SK-N-SH (cell line): ENCODE measurements around the gene SLC26A11. TPM values are rescaled to one million over a fixed set of nuclear protein-coding genes. Genes with fewer than 3 reads are reported as not detected.

Experiments used
- CTCF ChIA-PET: fragments of 300-600, 350-600 bp; formaldehyde crosslinking; extraction: SDS; loops from one replicate; lab custom pipeline; 2021; lab: Yijun Ruan, JAX
- POLR2A ChIA-PET: fragments of 350-600 bp; sonication (Branson Sonifier 250); formaldehyde crosslinking; extraction: SDS; loops from one replicate; lab custom pipeline; 2020; ENCODE audit warnings: antibody characterized with exemption, inconsistent platforms; lab: Yijun Ruan, JAX
- DNase-seq: peaks from one replicate; pipeline ENCODE4 v3.0.0; 2012
- H2AFZ ChIP-seq: fragments of 200-600 bp; sonication (generic); 2 replicates; pipeline ENCODE4 v1.8.1; 2016; ENCODE audit warnings: antibody characterized with exemption, mild to moderate bottlenecking, low read depth
- H3F3A ChIP-seq: fragments of 200-600 bp; sonication (generic); replicated peaks from 2 replicates; pipeline ENCODE3; 2016; ENCODE audit warnings: antibody characterized with exemption, mild to moderate bottlenecking; ENCODE audit not compliant: insufficient read depth
- H3K27ac ChIP-seq, 2 experiments: fragments of 200-500 bp in 1 of 2; fragments of 200-600 bp in 1 of 2; sonication (Bioruptor generic) in 1 of 2; sonication (generic), shearing (Covaris generic) in 1 of 2; 2 replicates each; pipeline versions ENCODE4 v1.5.1 to v1.6.1; 2014 to 2016; ENCODE audit warnings: low read depth in 2 of 2, inconsistent platforms in 1 of 2, low read length in 1 of 2, mild to moderate bottlenecking in 1 of 2, mixed read lengths in 1 of 2
- H3K27me3 ChIP-seq: fragments of 200-600 bp; sonication (generic), shearing (Covaris generic); 2 replicates; pipeline ENCODE4 v1.6.1; 2016; ENCODE audit warnings: mixed run types; ENCODE audit not compliant: insufficient read depth
- H3K36me3 ChIP-seq, 2 experiments: fragments of 200-500 bp in 1 of 2; fragments of 200-600 bp in 1 of 2; sonication (Bioruptor generic) in 1 of 2; sonication (generic) in 1 of 2; replicated peaks in 1 of 2; 2 replicates each; pipeline versions ENCODE3 to v1.5.1; 2014 to 2016; ENCODE audit warnings: low read length in 1 of 2, mild to moderate bottlenecking in 1 of 2; ENCODE audit not compliant: insufficient read depth in 2 of 2, control insufficient read depth in 1 of 2
- H3K4me1 ChIP-seq, 2 experiments: fragments of 200-500 bp in 1 of 2; fragments of 200-600 bp in 1 of 2; sonication (Bioruptor generic) in 1 of 2; sonication (generic), shearing (Covaris generic) in 1 of 2; 2 replicates each; pipeline versions ENCODE4 v1.5.1 to v1.6.1; 2014 to 2016; ENCODE audit warnings: low read depth in 1 of 2, low read length in 1 of 2, mixed run types in 1 of 2; ENCODE audit not compliant: insufficient read depth in 2 of 2, control insufficient read depth in 1 of 2
- H3K4me2 ChIP-seq: fragments of 200-600 bp; sonication (generic), shearing (Covaris generic); 2 replicates; pipeline ENCODE4 v1.6.1; 2017; ENCODE audit warnings: mixed run types
- H3K4me3 ChIP-seq, 2 experiments: fragments of 200-500 bp in 1 of 2; fragments of 200-600 bp in 1 of 2; sonication (Bioruptor generic) in 1 of 2; sonication (generic), shearing (Covaris generic) in 1 of 2; 2 replicates each; pipeline versions ENCODE4 v1.5.1 to v1.8.1; 2014 to 2016; ENCODE audit warnings: low read depth in 2 of 2, inconsistent platforms in 1 of 2, low read length in 1 of 2, mild to moderate bottlenecking in 1 of 2, mixed read lengths in 1 of 2, moderate library complexity in 1 of 2
- H3K79me2 ChIP-seq: fragments of 200-600 bp; sonication (generic); 2 replicates; pipeline ENCODE4 v1.8.1; 2017; ENCODE audit warnings: mild to moderate bottlenecking; ENCODE audit not compliant: insufficient read depth
- H3K9ac ChIP-seq: fragments of 200-600 bp; sonication (generic); 2 replicates; pipeline ENCODE4 v1.6.1; 2017; ENCODE audit warnings: mixed run types
- H3K9me2 ChIP-seq: fragments of 200-600 bp; sonication (generic); 2 replicates; pipeline ENCODE4 v1.6.1; 2017; ENCODE audit warnings: mixed run types
- H3K9me3 ChIP-seq: fragments of 200-600 bp; sonication (generic); 2 replicates; pipeline ENCODE4 v1.6.1; 2017; ENCODE audit warnings: mixed run types, mild to moderate bottlenecking, moderate library complexity
- H4K20me1 ChIP-seq: fragments of 200-600 bp; sonication (generic); 2 replicates; pipeline ENCODE4 v1.6.1; 2017; ENCODE audit warnings: mild to moderate bottlenecking, mixed run types; ENCODE audit not compliant: insufficient read depth
- ELF1 ChIP-seq: IDR thresholded peaks from 2 replicates; pipeline ENCODE4 v1.4.0; 2012
- FOXJ3 ChIP-seq: sonication (generic); formaldehyde crosslinking; IDR thresholded peaks from 2 replicates; pipeline ENCODE4 v1.5.1; 2020; ENCODE audit warnings: mild to moderate bottlenecking, missing genetic modification reagents
- MAX ChIP-seq: IDR thresholded peaks from 2 replicates; pipeline ENCODE4 v1.4.0; 2012; ENCODE audit warnings: low read depth
- MEF2A ChIP-seq: IDR thresholded peaks from 2 replicates; pipeline ENCODE4 v1.4.0; 2012; ENCODE audit warnings: low read depth, borderline replicate concordance
- RCOR1 ChIP-seq: fragments of 150-350 bp; IDR thresholded peaks from 2 replicates; pipeline ENCODE4 v1.6.1; 2017; ENCODE audit warnings: antibody characterized with exemption, low read length
- RXRA ChIP-seq: IDR thresholded peaks from 2 replicates; pipeline ENCODE4 v1.4.0; 2012; ENCODE audit warnings: low read depth, mild to moderate bottlenecking, borderline replicate concordance
- SIN3A ChIP-seq: IDR thresholded peaks from 2 replicates; pipeline ENCODE4 v1.6.1; 2012; ENCODE audit warnings: low read depth, mild to moderate bottlenecking, low read length, moderate library complexity, borderline replicate concordance
- TEAD4 ChIP-seq: IDR thresholded peaks from 2 replicates; pipeline ENCODE4 v1.4.0; 2012; ENCODE audit warnings: mild to moderate bottlenecking, borderline replicate concordance; ENCODE audit not compliant: insufficient read depth
- USF2 ChIP-seq: fragments of 150-350 bp; IDR thresholded peaks from 2 replicates; pipeline ENCODE4 v1.6.1; 2017; ENCODE audit warnings: antibody characterized with exemption, low read length, low read depth, borderline replicate concordance
- whole genome bisulfite sequencing: methylation state at CpG from one replicate; pipeline ENCODE4 v1.1.6; 2017; ENCODE audit warnings: low lambda C conversion rate; 5-methylcytosine and 5-hydroxymethylcytosine counted together
- polyA plus RNA-seq, 3 experiments: library from polyadenylated mRNA; depleted of rRNA; stranded (reverse); fragments of >200 nt; gene quantifications; 2 replicates each; pipeline ENCODE4 v1.2.3, GENCODE V29; 2012
- TF ChIP-seq, protein P1 (sequence below): fragments of 200-600 bp; sonication (generic); IDR thresholded peaks from 2 replicates; pipeline ENCODE4 v1.6.1; 2017; ENCODE audit warnings: antibody characterized with exemption, mild to moderate bottlenecking, moderate library complexity
- TF ChIP-seq, protein P2 (sequence below): fragments of 150-350 bp; IDR thresholded peaks from 2 replicates; pipeline ENCODE4 v1.6.1; 2016; ENCODE audit warnings: mild to moderate bottlenecking, low read depth, low read length

SLC26A11 gene
- polyA plus RNA-seq, 1 of the 3 experiments (the other 2 are of a cell fraction): 35.9 TPM

DNA sequence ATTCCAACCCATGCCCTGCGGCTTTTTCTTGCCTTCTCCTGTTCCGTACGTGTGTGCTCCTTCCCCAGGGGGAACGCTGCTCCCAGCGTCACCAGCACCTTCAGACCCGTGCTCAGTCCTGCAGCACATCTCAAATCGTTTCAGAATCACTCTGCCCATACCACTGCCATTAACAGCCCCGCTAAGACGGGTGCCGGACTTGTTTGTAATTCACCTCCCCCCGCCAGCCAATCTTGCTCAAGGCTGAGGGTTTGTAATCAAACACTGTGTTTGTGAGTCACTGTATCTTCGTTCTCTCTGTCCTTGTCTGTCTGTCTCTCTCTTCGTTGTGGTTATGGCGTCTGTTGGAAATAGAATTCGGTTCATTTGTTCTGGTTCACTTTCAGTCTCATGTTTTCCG, 33.1 kb upstream of the SLC26A11 start (continued):
- no peak for TF ChIP-seq USF2
- TF ChIP-seq, protein P1, sequence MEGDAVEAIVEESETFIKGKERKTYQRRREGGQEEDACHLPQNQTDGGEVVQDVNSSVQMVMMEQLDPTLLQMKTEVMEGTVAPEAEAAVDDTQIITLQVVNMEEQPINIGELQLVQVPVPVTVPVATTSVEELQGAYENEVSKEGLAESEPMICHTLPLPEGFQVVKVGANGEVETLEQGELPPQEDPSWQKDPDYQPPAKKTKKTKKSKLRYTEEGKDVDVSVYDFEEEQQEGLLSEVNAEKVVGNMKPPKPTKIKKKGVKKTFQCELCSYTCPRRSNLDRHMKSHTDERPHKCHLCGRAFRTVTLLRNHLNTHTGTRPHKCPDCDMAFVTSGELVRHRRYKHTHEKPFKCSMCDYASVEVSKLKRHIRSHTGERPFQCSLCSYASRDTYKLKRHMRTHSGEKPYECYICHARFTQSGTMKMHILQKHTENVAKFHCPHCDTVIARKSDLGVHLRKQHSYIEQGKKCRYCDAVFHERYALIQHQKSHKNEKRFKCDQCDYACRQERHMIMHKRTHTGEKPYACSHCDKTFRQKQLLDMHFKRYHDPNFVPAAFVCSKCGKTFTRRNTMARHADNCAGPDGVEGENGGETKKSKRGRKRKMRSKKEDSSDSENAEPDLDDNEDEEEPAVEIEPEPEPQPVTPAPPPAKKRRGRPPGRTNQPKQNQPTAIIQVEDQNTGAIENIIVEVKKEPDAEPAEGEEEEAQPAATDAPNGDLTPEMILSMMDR: no peak
- no peak for TF ChIP-seq MAX
- no peak for TF ChIP-seq FOXJ3 (CRISPR knock-in tag)
- no peak for TF ChIP-seq SIN3A
- TF ChIP-seq ELF1: no peak
- no peak for TF ChIP-seq RCOR1
- TF ChIP-seq MEF2A: no peak
- TF ChIP-seq, all 33 proteins: peak for 0

DNA sequence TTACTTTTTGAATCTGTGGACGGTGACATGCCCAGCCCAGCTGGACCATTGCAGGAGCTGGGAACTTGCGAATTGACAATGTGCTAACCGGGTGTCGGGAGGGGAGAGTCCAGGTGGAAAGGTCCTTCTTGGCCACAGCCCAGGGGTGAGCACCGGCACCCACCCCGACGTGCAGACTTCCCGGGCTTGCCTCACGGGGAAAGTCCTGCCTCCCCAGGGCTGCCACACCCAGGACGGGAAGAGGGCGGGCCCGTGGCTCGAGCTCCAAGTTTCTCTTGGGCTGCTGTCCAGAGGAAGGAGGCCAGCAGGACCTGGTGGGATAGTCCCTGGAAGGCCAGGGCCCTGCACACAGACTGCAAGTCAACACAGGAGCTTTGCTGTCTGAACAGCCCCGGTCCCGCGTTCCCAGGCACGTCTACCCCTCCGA, 32.7 kb upstream of the SLC26A11 start:
- Histone ChIP-seq H3K4me3 (no peak overlapping the region), H3K79me2 (no peaks in the 10 kb centered on the region), H3K27me3 (0 out of 2 replicates have a peak, but pooled peaks cover 9% of the 10 kb centered on the region), H3K4me2 (no peak overlapping the region), H3K9ac (no peak overlapping the region), H3K4me1 (no peaks in the 10 kb centered on the region; a peak in 1 of 4 replicates), H3K9me3 (no peaks in the 10 kb centered on the region), H3F3A (no peaks in the 10 kb centered on the region), H2AFZ (no peak overlapping the region), H3K36me3 (no peaks in the 10 kb centered on the region), H4K20me1 (no peaks in the 10 kb centered on the region), H3K27ac (no peak overlapping the region), H3K9me2 (no peaks in the 10 kb centered on the region)
- CTCF ChIA-PET: interaction anchor here (1.1 kb wide), 1 partner anchor 8 kb away, joined by 4 read pairs; no protein-coding TSS in a partner anchor
- 73% methylated on average over 10 of the region's 18 CpGs for WGBS
- DNase-seq: no peak
- TF ChIP-seq, protein P2, sequence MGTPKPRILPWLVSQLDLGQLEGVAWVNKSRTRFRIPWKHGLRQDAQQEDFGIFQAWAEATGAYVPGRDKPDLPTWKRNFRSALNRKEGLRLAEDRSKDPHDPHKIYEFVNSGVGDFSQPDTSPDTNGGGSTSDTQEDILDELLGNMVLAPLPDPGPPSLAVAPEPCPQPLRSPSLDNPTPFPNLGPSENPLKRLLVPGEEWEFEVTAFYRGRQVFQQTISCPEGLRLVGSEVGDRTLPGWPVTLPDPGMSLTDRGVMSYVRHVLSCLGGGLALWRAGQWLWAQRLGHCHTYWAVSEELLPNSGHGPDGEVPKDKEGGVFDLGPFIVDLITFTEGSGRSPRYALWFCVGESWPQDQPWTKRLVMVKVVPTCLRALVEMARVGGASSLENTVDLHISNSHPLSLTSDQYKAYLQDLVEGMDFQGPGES: no peak
- TF ChIP-seq TEAD4 (no peak), RXRA (no peak)
- POLR2A ChIA-PET: interaction anchor here (1.0 kb wide), 1 partner anchor 12 kb away, joined by 4 read pairs; no protein-coding TSS in a partner anchor
